Hippocampal formation (tissue), 2 donors: Measurements from ENCODE around the gene SMARCD2.
A peak's percentile ranks its signal among the peaks of the same experiment; 100 is the strongest.
"Not testable (repeated sequence)": the region's sequence is repeated elsewhere in the genome, so short reads cannot be mapped to it uniquely, and the experiment has no call there.

ENCODE experiments used
- DNase-seq, 2 donors: peaks; one replicate each; lab custom pipeline; 2025; lab: John Stamatoyannopoulos, UW

Gene SMARCD2

GRCh38 chr17:63850401-63850800 is 7.9 kb upstream of the SMARCD2 start:
- DNase-seq: no peak

GRCh38 chr17:63848834-63849689 is 6.6 kb upstream of the SMARCD2 start:
- peak; percentile 77 for DNase-seq

GRCh38 chr17:63847525-63848249 is 5.2 kb upstream of the SMARCD2 start:
- no peak for DNase-seq

- DNase-seq: no peak
Measured at GRCh38 chr17:63845509-63845908, 3.0 kb upstream of the SMARCD2 start.

GRCh38 chr17:63843910-63844677 is 1.6 kb upstream of the SMARCD2 start:
- DNase-seq: no peak

- DNase-seq: not testable (repeated sequence)
Measured at GRCh38 chr17:63843387-63843888, 953 bp upstream of the SMARCD2 start.

- no peak for DNase-seq
Measured at GRCh38 chr17:63842173-63842539, 329 bp downstream of the SMARCD2 start.

GRCh38 chr17:63841350-63842172 is 924 bp downstream of the SMARCD2 start:
- peak in 1 of 2 donors; percentile 51 for DNase-seq

GRCh38 chr17:63840591-63841349 is 1.7 kb downstream of the SMARCD2 start:
- peak in 1 of 2 donors; percentile 34 for DNase-seq

GRCh38 chr17:63838631-63839171 is 3.8 kb downstream of the SMARCD2 start:
- peak; percentile 81 to 86 for DNase-seq

GRCh38 chr17:63837962-63838600 is 4.4 kb downstream of the SMARCD2 start:
- DNase-seq: no peak

GRCh38 chr17:63837480-63837879 is 5.0 kb downstream of the SMARCD2 start:
- no peak for DNase-seq

GRCh38 chr17:63836811-63837210 is 5.7 kb downstream of the SMARCD2 start:
- DNase-seq: no peak

GRCh38 chr17:63835167-63835720 is 7.2 kb downstream of the SMARCD2 start:
- DNase-seq: no peak

GRCh38 chr17:63834431-63835166 is 7.9 kb downstream of the SMARCD2 start:
- DNase-seq: peak; percentile 32 to 75

GRCh38 chr17:63833741-63834373 is 8.6 kb downstream of the SMARCD2 start:
- no peak for DNase-seq

- no peak for DNase-seq
Measured at GRCh38 chr17:63833026-63833740, 9.3 kb downstream of the SMARCD2 start.

GRCh38 chr17:63832455-63832854 is 10.0 kb downstream of the SMARCD2 start:
- DNase-seq: no peak
